Stimulated activated CD8-positive, alpha-beta memory T cell treated with anti-CD3 and anti-CD28 coated beads, Interleukin-4, amount 100 ng/mL, for 1 hour (primary cell): ENCODE measurements around the gene C19orf47.

Experiments used
- DNase-seq, 2 donors: peaks; one replicate each; pipeline ENCODE4 v3.0.0-alpha.2; 2020; ENCODE audit warnings: low read depth in 2 of 2, low spot score in 1 of 2

Gene C19orf47

DNA sequence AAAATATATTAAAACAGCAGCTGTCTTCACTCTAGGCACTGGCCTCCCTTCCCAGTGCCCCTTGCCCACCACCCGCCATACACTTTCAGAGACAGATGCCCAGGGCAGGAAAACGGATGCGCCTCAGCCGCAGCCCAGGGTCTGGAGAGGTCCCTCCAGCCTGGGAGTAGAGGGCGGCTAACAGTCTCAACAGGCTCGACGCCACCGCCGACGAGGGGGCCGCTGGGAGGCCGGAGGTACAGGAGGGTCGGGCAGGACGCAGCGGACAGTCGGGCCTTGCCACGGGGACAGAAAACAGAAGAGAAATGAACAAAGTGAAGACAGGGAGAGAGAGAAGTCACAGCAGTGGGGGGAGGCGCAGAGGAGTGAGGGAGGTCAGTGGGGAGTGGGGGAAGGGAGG is 27.1 kb downstream of the C19orf47 start:
- DNase-seq: no peak

DNA sequence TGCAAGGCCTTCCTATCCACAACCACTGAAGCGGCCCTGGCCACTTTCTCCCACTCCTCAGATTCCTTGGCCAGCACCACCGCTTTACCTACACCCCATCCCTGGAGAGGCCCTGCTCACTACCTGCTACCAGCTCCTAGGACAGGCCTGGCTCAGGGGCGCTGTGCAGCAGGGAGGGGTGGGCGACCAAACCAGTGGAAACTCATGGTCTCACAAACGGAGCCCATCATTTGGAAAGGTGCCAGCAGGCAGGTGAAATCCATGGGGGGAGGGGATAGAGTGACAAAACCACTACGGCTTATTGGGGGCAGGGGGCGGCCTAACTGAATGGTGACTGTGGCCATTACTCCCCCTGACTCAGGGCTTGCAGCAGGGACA is 27.6 kb downstream of the C19orf47 start:
- DNase-seq: no peak

DNA sequence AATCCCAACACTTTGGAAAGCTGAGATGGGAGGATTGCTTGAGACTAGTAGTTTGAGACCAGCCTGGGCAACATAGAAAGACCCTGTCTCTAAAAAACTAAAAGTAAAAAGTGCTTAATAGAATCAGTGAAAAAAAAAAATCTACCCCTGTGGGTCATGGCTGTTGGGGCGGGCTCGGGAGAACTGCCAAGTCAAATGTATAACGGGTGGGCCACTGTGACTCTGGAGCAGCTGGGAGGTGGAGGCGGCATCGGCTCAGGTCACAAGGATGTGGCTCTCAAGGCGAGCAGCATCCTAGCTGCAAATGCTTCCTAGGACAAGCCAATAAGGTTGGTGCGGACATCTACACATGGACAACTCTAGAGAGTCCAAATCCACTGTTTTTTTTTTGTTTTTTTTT is 30.9 kb downstream of the C19orf47 start:
- DNase-seq: no peak

- DNase-seq: no peak
Measured at GRCh38 chr19:40315812-40316470, 32.3 kb downstream of the C19orf47 start.

- no peak for DNase-seq
Measured at GRCh38 chr19:40314656-40315055, 33.5 kb downstream of the C19orf47 start.

GRCh38 chr19:40313229-40313983 is 34.8 kb downstream of the C19orf47 start:
- no peak for DNase-seq

GRCh38 chr19:40312533-40312932 is 35.7 kb downstream of the C19orf47 start:
- DNase-seq: no peak

DNA sequence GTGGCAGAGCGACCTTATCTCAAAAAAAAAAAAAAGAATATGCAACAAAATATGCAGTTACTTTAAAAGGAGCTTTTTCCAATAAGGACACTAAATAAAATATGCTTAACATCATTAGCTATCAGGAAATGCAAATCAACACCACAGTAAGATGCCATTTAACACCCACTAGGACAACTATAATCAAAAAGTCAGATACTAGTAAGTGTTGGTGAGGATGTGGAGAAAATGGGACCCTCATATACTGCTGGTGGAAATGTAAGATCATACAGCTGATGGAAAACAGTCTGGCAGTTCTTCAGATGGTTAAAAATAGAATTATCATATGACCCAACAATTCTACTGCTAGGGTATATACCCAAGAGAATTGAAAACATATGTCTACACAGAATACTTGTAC is 38.5 kb downstream of the C19orf47 start:
- no peak for DNase-seq

DNA sequence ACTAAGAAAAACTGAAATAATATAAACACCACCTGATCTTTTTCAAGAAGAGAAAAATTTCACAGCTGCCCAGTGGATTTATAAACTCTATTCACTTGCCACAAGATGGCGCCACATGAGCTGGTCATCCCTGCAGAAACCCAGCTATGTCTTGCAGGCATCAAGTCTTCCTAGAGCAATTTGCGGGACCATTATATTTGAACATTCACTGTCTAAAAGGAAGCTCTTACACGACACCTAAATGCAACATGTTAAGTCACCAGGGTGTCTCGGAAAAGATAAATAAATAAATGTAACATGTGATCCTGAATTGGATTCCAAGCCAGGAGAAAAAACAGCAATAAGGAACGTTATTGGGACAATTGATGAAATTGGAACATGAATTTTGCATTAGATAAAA is 42.8 kb downstream of the C19orf47 start:
- DNase-seq: peak; percentile 38 to 50

DNA sequence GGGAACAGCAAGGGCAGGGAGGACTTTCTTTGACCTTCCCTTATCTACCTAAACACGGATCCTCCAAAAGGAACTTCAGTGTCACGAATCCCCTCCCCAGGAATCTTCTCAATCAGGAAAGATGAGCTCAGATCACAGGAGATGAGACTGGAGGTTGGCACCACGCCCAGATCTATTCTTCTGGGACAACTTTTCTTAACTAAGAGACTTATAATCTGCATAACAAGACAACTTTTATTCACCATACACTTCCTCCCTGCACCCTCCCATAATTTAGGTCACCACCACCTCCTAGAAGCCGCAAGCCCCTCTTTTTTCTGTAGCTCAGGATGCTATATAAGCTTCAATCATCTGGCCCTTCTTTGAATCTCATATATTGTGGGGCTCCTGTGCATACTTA is 43.9 kb downstream of the C19orf47 start:
- no peak for DNase-seq

- no peak for DNase-seq
Measured at GRCh38 chr19:40303765-40304164, 44.4 kb downstream of the C19orf47 start.

DNA sequence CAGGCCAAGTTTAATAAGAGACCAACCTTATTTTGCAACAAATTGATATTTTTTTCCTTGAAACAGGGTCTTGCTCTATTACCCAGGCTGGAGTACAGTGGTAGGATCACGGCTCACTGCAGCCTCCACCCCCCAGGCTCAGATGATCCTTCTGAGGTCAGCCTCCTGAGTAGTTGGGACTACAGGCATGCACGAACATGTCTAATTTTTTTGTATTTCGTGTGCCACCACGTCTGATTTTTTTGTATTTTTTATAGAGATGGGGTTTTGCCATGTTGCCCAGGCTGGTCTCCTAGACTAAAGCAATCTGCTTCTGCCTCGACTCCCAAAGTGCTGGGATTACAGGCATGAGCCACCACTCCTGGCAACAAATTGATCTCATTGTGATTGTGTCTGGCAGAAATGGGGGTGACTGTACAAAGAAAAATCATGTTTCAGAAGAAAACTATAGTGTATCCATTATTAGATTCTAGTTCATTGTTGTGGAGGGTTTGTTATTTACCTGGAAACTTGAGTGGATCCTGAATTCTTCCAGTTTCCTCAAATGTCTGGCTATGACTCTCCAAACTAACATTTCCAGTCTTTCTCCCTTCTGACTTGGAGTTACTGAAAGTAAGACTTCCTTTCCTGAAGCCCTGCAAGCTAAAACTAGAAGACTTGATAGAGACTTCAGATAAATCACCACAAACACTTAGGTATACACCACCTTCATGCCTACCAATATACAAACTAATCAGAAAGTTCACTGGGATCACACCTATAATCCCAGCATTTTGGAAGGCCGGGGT is 45.8 kb downstream of the C19orf47 start:
- no peak for DNase-seq

- DNase-seq: no peak
Measured at GRCh38 chr19:40300668-40301067, 47.5 kb downstream of the C19orf47 start.

DNA sequence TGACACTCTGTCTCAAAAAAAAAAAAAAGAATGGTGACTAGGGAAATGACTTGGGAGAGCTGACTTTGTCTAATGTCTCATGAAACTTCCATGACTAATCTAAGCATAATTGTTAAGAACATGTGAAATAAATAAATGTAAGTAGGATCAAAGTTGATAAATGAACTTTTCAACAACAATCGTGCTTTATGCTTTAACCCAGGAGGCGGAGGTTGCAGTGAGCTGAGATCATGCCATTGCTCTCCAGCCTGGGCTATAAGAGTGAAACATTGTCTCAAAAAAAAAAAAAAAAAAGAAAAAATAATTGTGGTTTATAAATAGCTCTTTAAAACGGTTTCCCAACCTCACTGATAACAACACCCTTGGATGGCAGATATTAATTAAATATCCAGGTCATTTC is 50.2 kb downstream of the C19orf47 start:
- no peak for DNase-seq

- DNase-seq: no peak
Measured at GRCh38 chr19:40294560-40294959, 53.6 kb downstream of the C19orf47 start.

DNA sequence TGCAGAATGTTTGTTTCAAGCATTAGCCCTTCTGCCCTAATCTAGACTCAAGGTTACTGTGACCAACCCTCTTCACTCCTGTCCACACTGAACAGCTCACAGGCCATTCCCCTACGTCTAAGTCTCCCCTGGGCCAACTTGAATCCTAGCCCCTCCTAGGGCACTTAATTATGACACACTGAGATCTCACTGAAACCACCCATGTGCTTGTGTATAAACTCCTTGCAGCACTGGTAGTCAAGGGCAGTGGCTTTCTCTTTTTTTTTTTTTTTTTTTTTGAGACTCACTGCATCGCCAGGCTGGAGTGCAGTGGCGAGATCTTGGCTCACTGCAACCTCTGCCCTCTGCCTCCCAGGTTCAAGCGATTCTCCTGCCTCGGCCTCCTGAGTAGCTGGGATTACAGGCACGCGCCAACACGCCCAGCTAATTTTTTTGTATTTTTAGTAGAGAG is 61.2 kb downstream of the C19orf47 start:
- no peak for DNase-seq

DNA sequence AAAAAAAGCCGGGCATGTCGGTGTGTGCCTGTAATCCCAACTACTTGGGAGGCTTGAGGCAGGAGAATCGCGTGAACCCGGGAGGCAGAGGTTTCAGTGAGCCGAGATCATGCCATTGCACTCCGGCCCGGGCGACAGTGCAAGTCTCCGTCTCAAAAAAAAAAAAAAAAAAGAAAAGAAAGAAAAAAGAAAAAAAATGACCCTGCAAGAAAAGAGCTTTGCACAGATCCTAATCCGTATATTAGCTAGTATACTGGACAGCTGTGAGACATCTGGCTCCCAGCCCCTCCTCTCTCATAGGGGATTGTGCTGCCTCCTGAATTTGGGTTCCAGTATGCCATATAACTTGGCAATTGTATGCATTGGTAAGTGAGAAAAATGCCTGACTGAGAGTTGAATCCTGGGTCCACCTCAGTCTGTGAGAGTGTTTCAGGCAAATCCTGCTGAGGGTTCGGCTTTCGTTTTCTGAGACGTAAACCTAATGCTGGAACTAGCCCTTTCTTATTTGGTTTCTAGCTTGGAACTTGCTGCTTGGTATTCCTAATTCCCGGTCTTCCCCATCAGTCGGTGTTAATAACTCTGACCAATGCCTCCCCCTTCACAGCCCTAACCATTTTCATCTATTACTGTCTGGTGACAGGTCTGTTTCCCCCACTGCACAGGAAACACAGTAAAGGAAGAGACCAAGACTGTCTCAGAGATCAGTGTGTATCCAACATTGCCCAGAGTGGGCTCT is 61.8 kb downstream of the C19orf47 start:
- DNase-seq: no peak

GRCh38 chr19:40285353-40286234 is 62.6 kb downstream of the C19orf47 start:
- peak; percentile 87 to 96 for DNase-seq

DNA sequence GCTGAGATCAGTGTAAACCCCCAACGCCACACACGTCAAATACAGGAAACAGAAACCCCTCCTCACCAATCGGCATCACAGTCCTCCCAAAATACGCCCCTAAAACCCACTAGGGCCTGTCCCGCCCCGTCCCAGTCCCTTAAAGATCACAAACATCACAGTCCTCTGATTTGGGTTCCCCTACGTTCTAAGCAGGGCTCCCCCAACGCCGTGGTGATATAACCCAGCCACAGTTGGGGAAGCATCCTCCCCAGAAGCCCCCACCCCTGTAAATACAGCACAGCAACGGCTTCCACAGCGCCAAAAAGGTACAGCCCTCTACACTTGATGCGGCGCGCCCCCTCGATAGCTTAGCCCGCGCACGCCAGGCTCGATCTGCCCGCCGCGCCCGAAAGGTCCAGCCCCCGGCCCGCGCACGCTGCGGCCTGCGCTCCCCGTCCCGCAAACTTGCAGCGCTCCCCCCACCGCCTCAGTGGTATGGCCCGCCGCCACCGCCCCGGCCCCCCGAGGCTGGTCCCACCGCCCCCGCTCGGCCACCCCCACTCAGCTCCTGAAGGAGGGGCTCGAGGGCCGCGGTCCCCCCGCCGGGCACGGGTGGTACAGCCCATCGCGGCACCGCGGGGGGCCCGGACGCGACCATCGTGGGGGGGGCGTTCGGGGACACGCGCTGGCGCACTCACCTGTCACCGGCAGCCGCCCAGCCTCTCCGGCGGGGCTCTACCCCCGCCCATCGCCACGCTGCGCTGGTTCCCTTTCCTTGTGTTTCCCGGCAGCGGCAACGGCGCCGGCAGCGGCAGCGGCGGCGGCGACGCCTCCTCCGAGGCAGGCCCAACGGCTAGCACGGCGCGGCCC is 63.5 kb downstream of the C19orf47 start, which contains the start of gene AKT2:
AKT2 (minus strand) TSS at position 845 of the 852 bp plus-strand sequence. CDS start 20,078 bp downstream, outside the sequence.
- DNase-seq: peak; percentile 48 to 59

DNA sequence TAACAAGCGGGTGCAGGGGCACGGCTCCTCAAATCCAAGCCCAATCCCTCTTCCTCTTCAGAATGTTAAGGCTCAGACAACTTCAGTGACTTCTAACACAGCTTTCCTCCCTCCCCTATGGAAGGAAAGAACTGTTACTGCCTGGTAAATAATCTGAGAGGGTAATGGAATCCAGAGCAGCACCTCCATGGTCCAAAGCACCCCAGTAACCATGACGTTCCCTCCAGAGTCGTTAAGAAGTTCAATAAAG is 64.0 kb downstream of the C19orf47 start:
- no peak for DNase-seq
